ENCODE data around the gene PI4KA.

Gene PI4KA

DNA sequence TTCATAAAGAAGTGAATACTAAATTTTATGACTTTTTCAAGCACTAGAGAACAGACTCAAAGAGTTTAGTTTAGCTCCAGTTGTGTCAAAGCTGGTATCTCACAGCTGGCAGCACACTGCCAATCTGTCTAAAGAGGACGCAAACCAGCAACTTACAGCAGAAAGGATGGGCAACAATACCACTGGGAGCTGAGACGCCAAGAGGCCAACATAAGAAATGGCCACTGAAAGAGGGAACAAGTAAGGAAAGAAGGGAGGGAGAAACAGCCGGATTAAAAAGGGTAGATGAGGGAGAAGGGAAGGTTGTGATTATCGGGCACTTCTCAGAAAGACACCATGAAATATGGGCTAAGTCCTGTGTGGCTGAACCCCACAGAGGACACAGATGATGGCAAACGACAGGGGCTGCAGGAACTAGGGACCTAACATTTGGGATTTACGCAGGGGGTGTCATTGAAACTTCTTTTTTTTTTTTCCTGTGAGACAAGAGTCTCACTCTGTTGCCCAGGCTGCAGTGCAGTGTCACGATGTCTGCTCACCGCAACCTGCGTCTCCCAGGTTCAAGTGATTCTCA lies 43.0 kb downstream of the PI4KA start:
- DNase-seq (ENCODE audit: low read depth): no peak

DNA sequence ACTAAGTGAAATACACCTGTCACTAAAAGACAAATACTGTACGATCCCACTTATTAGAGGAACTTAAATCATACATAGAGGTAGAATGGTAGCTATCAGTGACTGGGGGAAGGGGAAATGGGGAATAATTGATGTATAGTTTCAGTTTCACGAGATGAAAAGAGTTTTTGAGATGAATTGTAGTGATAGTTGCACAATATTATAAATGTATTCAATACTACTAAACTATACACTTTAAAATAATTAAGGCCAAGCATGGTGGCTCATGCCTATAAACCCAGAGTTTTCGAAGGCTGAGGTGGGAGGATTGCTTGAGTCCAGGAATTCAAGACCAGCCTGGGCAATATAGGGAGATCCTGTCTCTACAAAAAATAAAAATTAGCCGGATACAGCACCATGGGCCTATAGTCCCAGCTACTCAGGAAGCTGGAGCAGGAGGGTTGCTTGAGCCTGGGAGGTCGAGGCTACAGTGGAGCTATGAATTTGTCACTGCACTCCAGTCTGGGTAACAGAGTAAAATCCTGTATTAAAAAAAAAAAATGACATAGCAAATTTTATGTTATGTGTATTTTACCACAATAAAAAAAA lies 44.3 kb downstream of the PI4KA start:
- DNase-seq (ENCODE audit: low read depth): no peak

DNA sequence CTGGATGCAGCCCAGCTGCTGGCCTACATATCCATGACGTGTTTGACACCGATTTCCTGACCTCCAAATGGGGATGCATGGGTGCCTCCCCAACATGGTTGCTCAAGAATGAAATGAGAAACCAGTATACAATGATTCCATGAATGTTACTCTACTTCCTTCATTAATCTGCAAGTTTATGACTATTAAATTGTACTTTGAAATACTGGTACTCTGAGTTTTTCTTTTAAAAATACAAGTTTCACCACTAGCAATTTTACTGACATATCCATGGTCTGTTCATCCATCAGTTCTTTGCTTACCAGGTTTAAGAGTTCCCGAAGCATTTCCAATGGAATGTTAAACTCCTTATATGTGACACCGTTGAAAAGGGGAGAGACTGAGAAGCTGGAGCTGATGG lies 45.6 kb downstream of the PI4KA start:
- no peak for DNase-seq (ENCODE audit: low read depth)

DNA sequence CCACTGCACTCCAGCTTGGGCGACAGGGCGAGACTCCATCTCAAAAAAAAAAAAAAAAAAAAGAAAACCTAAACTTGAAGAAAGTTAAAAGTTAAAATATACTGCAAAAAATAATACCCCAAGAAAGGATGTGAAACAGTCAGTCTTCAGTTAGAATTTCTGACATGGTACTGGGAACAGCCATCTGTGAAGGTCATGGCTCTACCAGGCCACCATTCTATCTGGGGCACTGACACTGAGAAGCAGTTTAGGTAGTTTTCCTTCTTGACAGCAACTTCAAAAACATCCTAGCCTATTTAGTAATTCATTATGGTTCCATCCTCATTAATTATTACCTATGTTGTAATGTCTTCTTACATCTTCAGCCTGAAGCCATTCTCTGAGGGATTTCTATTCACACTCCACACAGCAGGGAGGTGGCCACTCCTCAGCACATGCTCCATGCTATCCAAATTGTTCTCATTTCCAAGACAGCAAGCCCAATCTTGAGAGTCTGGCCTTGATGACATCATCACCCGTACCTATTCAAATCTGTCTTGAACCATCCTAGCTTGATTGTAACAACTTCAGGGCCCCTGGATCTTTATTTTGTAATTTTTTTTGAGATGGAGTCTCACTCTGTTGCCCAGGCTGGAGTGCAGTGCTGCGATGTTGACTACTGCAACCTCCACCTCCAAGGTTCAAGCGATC lies 46.5 kb downstream of the PI4KA start:
- DNase-seq (ENCODE audit: low read depth): no peak

DNA sequence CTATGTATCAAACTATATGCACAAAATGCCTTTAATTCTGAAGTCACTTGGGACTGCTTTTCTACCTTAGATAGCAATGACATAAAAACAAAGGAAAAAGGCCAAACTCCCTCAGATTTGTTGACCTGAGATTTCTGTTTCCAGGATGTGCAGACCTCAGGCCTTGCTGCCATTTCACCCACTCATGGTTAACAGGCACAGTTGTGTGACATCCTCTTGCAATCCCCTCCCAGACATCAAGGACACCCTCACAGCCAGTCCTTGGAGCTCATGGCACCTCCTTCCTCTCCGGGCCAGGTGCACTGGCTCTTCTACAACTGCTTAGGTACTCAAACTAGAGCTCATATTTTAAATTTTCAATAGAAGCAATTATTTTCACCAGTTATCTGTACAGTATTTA lies 47.4 kb downstream of the PI4KA start:
- no peak for DNase-seq (ENCODE audit: low read depth)

DNA sequence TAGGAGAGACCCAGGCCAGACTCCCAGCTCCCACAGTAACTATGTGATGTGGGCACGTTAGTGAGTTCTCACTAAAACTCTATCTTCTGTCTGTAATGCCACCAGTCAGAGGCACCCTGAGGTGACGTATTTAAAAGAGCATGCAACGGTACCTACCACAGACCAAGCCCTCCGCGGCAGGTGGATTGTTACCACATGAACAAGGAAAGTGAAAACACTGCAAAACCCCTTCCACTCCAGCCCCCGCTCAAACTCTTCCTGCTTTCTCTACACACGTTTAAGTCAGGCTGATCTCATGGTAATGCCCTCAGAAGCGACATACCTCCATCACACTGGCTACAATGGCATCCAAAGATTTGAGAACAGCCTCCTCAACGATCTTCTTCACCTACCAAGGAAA lies 48.0 kb downstream of the PI4KA start:
- no peak for DNase-seq (ENCODE audit: low read depth)

DNA sequence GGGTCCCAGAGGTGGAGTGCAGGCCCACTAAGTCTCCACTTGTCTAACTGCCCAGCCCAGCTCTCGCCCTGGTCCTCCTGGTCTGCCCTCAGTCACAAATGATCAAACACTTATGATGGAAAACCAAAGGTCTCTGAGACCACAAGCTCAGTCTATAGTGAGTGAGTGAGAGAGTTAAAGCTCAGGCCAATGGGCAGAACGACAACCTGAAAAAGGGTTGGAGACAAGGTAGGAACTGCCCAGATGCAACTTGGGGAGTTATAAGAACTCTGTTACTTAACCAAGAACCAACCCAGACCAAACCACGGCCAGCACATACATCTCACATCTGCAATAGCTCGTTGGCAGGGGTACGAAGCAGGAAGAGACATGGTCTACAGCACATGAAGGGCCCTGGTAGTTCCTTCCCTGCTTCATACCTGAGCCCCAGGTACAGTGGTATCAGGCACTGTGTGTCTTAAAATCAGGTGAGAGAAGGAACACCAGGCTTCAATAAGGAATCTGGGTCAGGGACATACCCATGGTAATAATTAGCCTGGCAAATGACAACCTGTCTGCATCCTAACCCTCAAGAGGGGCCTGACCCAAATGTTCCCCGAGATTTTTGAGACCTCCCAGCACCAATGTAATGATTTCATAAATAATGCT lies 48.9 kb downstream of the PI4KA start:
- no peak for DNase-seq (ENCODE audit: low read depth)

DNA sequence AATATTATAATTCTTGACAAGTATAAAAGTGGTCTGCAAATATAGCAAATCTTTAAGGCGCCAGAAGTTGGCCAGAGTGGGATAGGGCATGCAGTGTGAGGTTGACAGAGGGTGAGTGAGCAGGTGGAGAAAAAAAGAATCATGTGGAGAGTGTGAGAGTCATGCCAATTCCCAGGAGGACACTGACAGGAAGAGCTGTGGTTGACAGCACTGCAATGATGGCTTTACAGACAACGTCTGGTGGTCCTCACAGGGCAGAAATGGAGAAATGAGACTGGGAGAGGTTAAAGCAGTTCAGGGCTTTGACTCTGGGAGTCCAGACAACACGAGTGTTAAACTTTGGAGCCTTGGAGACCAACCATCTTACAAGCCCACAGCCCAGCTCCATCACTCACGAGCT lies 49.8 kb downstream of the PI4KA start:
- no peak for DNase-seq (ENCODE audit: low read depth)

DNA sequence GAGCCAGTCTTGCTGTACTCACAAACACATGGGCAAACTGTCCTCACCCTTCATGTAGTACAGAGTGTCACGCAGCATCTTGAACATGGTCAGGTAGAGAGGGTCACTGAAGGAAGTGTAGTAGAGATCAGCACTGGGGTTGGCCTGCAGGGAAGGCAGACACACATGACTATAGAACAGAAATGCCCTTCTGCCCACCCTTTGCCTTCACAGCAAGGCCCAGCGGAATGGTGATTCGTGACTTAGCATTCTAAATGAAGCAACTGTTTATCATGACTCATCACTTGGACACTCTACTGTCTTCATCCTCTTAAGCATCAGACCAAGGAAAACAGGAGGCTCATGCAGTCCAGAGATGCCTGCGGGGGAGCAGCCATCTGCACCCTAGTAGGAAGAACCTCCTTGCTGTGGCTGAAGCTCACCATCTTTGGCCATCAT lies 51.3 kb downstream of the PI4KA start:
- no peak for DNase-seq (ENCODE audit: low read depth)

DNA sequence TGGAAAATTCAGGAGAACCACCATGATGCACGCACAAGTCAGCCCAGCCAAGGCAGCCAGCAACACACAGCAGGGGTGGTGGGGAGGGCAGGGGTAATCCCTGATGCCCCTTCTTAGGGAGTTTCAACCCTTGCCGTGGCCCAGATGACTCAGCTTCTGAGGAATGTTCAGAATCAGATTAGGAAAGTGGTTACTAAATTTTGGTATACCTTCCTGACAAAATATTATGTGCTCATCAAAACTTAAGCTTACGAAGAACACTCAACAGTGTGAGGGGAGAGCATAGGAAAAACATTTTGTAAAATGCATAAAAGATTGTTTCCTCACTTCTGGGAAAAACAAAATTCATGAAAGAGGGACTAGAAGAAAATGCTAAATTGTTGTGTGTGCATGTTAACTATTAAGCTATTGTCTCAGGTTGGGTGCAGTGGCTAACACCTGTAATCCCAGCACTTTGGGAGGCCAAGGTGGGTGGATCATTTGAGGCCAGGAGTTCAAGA lies 52.6 kb downstream of the PI4KA start:
- no peak for DNase-seq (ENCODE audit: low read depth)

DNA sequence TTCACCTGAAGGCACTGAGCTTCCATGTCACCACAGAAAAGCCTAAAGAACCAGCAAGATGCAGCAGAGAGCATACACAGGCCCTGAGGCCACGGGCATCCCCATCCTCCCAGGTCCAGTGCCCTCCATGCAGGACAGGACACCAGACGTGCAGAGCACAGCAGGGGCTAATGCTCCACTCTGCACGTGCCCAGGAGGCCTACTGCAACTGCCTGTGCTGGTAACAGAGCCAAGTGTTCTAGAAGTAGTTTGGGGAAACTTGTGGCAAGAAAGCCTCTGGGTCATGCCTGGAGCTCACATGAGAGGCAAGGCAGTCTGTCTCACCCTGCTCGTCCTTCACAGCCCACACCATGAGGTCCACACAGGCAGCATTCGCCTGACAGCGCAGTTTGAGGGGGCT lies 54.0 kb downstream of the PI4KA start:
- no peak for DNase-seq (ENCODE audit: low read depth)

DNA sequence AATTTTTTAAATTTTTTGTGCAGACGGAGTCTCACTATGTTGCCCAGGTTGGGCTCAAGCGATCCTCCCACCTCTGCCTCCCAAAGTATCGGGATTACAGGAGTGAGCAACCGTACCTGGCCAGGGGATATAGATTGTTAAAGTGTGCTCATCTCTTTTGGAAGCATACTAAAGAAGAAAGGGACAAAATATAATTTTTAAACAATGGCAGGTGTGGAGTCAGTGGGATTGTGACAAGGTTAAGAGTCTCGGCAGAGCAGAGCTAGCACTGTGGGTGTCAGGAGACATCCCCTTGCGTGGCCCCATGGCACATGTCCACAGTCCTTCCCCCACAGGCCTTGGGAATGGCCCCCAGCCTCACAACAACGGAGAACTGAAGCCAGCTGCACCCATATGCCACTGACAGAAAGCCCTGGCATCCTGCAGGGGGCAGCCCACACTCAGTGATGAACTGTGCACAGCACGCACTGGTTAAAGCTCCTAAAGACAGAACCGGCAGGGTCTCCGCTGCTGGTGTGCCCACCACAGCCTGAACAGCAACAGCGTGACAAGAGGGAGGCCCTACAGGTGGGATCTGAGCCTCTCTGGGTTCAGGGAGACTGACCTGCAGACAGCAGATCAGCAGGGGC lies 54.8 kb downstream of the PI4KA start:
- DNase-seq (ENCODE audit: low read depth): no peak

DNA sequence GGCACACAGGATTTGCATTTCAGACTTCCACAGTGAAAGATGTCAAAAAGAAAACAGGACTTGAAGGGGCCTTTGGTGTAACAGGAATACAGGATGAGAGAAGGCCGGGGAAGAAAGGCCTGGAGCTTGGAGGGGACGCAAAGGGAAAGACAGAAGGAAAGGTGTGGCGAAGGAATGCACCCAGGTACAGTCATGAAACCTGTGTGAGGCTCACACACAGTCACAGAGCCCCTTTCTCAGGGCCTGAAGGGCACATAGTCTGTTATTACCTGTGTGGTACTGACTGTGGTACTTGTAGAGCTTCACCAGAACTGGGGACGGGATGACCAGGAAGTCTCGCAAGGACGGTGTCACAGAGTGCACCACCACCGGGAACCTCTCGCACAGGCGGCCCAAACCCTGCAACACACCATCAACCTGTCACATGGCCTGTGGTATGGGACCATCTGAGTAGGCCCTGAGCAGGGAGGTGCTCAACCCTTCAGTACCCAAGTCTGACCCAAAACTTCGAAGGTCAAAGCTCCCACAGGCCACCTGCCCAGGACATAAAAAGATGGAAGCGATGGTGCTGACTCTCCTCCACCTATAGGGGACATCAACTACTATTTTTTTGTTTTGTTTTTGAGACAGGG lies 55.6 kb downstream of the PI4KA start:
- DNase-seq (ENCODE audit: low read depth): no peak

DNA sequence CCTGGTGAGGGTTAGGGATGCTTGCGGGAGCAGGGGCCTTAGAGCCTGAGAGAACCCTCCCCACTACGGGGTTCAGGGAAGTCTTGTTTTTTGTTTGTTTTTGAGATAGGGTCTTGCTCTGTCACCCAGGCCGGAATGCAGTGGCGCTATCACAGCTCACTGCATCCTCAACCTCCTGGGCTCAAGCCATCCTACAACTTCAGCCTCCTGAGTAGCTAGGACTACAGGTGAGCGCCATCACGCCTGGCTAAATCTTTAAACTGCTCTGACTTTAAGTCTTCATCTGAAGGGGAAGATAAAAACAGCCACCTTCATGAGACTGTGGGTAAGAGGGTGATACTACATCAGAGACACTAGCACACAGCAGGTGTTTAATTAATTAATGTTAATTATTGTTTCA lies 56.2 kb downstream of the PI4KA start:
- DNase-seq (ENCODE audit: low read depth): no peak

DNA sequence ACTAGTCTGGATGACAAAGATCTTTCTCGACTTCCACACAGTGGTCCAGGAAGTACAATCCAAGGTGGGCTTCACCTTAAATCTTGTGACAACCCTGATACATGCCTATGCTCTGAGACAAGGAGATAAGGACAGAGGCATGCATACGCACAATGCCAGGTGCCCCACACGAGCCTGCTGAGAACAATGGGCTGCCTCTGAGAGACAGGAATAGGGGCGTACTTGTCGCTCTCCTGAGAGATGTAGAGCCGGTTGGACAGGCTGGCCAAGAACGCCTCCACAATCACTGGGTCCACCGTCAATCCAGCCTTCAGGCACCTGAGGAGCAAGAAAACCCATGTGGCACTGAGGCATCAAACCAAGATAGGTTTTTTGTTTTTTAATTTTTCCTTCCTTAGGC lies 59.2 kb downstream of the PI4KA start:
- no peak for DNase-seq (ENCODE audit: low read depth)

DNA sequence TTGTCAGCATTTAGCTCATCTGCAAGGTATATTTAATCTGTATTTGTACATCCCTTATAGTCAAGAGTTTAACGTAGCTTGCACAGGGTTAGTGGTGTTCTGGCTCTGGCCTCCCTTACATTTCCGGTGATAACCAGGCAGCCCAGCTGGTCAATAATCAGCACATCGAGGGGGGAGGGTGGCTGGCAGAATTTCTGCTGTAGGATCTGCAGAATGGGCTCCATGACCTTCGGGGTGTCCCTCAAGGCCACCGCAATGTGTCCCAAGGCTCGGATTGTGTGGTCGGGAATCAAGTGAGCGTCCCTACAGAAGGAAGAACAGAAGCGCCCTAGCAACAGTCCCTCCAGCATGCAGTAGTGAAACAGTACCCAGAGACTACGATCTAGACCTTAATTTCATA lies 59.6 kb downstream of the PI4KA start:
- DNase-seq (ENCODE audit: low read depth): no peak

DNA sequence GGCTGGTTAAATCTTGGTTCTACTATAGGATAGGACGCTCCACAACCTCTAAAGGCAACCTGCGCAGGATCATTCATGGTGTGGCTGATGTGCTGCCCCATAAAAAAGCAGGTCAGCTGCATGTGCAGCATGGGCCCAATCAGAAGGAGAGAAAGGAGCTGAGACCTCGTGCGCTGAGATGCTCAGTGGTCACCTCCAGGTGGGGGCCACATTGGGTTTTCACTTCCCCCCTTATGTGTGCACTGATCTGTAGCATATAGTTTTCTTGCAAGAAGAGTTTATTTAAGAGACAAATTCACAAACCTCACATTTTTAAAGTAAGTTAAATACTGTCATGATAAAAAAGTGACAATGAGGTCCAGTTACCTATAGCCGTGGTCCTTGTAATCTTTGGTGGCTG lies 60.4 kb downstream of the PI4KA start:
- no peak for DNase-seq (ENCODE audit: low read depth)

DNA sequence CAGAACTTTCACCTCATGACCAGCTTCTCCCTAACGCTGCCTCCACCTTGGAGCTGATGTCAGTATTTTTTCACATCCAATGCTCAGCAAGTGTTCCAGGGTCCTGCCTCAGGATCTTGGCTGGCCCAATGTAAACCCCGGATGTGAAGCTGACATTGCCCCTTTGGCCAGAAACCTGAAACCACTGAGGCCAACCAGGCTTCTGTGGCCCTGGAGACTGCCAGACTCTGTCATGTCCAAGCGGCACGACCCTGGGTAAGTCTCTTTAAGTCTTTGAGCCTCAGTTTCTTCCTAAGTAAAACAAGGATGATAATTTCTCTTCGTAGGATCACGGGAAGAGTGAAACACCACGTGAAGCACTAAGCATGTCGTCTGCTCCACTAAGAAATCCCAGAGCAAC lies 61.9 kb downstream of the PI4KA start:
- no peak for DNase-seq (ENCODE audit: low read depth)

DNA sequence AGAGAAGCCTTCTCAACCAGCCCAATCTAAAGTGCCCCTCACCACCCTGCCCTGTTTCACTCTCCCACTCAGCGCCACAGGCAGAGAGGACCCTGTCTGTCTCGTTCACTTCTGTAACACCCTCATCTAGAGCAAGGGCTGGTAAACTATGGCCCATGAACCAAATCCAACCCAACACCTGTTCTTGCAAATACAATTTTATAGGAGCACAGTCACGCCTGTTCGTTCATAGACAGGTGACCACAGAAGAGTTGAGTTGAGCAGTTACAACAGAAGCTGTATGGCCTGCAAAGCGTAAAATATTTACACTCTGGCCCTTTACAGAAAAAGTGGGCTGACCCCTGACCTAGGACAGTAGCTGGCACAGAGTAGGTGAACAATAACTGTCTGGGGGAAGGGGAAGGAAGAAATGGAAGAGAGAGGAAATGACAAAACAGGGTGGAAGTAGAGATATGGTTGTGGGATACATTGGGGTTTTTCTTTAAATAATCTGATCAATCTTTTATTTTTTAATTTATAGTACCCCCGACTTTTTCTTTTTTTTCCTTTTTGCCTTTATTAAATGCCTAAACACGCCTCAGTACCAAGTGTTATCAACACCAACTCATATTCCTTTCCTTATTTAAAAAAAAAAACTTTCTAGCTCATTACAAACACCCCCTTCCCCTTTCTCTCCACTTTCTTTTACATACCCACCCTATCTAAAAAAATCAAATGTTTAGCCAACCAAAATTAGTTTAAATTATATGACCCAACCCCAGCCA lies 63.8 kb downstream of the PI4KA start:
- DNase-seq (ENCODE audit: low read depth): no peak

DNA sequence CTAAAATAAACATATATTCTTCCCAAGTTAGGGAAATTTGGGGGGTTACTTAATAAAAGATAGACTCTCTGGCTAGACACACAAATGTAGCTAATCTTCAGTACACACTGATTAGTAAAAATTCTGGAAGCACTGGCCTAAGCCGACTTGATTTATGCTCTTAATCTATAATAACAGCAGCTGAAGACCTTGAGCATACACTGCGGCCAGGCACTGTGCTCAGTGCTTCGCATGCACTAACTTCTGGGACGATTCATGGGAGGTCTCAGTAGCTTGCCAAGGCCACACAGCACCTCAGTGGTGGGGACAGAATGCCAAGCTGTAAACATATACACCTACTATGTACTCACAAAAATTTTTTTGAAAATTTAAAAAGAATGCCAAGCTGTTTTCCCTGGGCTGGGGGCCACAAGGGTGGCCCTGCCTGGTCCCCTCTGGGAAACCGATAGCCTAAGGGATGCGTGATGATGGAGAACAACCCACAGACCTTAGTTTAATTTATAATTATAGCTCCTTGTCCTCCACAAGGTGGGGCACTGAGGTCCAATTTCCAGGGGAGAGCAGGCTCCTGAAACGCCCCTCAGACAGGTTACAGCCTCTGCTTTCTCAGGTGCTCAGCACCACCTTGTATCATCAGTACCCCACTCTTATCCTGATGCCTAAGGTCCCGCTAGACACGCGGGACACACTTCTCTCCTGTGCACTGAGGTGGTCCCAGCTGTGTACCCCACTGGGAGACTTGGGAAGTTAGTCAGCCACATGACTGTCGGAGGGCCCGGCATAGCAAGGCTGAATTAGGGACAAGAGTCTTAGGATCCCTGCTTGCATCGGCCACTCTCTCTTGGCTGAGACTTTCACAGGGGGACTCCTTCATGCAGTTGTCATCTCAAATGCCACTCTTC lies 64.6 kb downstream of the PI4KA start:
- no peak for DNase-seq (ENCODE audit: low read depth)
